Uterus (tissue), 2 donors: ENCODE measurements around the gene AK5.

Source experiments
- POLR2A ChIP-seq, 2 donors: fragments of 450-650 bp; IDR thresholded peaks; one replicate each; pipeline ENCODE4 v1.6.1; 2016; ENCODE audit warnings: antibody characterized with exemption in 2 of 2, mild to moderate bottlenecking in 1 of 2, moderate library complexity in 1 of 2
- TF ChIP-seq, protein P1 (sequence below), 4 experiments: fragments of 200-600 bp in 2 of 4; fragments of 450-650 bp in 2 of 4; sonication (generic) in 2 of 4; IDR thresholded peaks; one replicate each; pipeline ENCODE4 v1.5.1; 2016 to 2019; ENCODE audit warnings: antibody characterized with exemption in 4 of 4, mild to moderate bottlenecking in 2 of 4, moderate library complexity in 1 of 4

DNA sequence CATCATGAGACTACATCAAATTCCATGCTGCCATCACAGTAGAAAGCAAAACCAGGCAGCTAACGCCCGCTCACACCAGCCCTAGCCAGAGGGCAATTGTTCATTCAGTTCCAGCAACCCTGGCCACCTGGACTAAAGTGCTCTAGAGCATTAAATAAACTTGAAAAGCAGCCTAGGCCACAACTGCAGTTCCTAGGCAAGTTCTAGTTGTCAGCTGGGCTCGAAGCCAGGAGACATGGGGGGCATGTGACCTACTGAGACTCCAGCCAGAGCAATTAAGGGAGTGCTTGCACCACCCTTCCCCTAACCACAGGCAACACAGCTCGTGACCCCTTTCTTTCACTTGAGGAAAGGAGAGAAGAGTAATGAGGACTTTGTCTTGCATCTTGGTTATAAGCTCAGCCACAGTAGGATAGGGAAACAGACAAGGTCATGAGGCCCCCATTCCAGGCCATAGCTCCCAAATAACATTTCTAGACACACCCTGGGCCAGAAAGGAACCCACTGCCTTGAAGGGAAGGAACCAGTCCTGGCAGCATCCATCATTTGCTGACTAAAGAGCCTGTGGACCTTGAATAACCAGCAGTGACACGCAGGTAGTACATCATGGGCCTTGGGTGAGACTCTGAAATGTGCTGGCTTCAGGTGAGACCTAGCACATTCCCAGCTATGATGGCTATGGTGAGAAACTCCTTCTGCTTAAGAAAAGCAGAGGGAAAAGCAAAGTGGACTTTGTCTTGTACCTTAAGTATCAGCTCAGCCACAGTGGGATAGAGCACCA, 323.6 kb downstream of the AK5 start:
- TF ChIP-seq, protein P1, sequence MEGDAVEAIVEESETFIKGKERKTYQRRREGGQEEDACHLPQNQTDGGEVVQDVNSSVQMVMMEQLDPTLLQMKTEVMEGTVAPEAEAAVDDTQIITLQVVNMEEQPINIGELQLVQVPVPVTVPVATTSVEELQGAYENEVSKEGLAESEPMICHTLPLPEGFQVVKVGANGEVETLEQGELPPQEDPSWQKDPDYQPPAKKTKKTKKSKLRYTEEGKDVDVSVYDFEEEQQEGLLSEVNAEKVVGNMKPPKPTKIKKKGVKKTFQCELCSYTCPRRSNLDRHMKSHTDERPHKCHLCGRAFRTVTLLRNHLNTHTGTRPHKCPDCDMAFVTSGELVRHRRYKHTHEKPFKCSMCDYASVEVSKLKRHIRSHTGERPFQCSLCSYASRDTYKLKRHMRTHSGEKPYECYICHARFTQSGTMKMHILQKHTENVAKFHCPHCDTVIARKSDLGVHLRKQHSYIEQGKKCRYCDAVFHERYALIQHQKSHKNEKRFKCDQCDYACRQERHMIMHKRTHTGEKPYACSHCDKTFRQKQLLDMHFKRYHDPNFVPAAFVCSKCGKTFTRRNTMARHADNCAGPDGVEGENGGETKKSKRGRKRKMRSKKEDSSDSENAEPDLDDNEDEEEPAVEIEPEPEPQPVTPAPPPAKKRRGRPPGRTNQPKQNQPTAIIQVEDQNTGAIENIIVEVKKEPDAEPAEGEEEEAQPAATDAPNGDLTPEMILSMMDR (IDR thresholded peaks at IDR 0.05) = no peak
- TF ChIP-seq POLR2A (IDR thresholded peaks at IDR 0.05) = no peak
